Subcutaneous abdominal adipose tissue (tissue), 5 donors: Measurements from ENCODE around the gene MYLK4.

Source experiments
- H3K27ac ChIP-seq: one replicate; pipeline ENCODE4 v1.7.0; 2013; ENCODE audit warnings: low read depth, mild to moderate bottlenecking, inconsistent platforms, low read length, moderate library complexity
- H3K27me3 ChIP-seq, 5 donors: one replicate each; pipeline ENCODE4 v1.7.0; 2013; ENCODE audit warnings: low read length in 5 of 5, inconsistent platforms in 1 of 5; ENCODE audit not compliant: control insufficient read depth in 5 of 5, insufficient read depth in 4 of 5
- H3K36me3 ChIP-seq, 5 donors: one replicate each; pipeline ENCODE4 v1.7.0; 2013; ENCODE audit warnings: low read length in 5 of 5; ENCODE audit not compliant: control insufficient read depth in 5 of 5, insufficient read depth in 5 of 5
- H3K4me1 ChIP-seq, 5 donors: one replicate each; pipeline ENCODE4 v1.7.0; 2013; ENCODE audit warnings: low read length in 5 of 5, mild to moderate bottlenecking in 3 of 5, moderate library complexity in 1 of 5; ENCODE audit not compliant: control insufficient read depth in 5 of 5, insufficient read depth in 5 of 5
- H3K4me3 ChIP-seq, 5 donors: one replicate each; pipeline ENCODE4 v1.7.0; 2013; ENCODE audit warnings: low read length in 5 of 5, low read depth in 1 of 5
- H3K9ac ChIP-seq, 5 donors: one replicate each; pipeline ENCODE4 v1.7.0; 2013; ENCODE audit warnings: low read length in 5 of 5, mild to moderate bottlenecking in 4 of 5, moderate library complexity in 3 of 5
- H3K9me3 ChIP-seq, 5 donors: one replicate each; pipeline ENCODE4 v1.7.0; 2013; ENCODE audit warnings: low read length in 5 of 5; ENCODE audit not compliant: control insufficient read depth in 5 of 5
- donor health status: healthy.
- donor health status: healthy.
- donor health status: healthy.
- donor health status: healthy.
- donor health status: healthy.

MYLK4 gene

DNA sequence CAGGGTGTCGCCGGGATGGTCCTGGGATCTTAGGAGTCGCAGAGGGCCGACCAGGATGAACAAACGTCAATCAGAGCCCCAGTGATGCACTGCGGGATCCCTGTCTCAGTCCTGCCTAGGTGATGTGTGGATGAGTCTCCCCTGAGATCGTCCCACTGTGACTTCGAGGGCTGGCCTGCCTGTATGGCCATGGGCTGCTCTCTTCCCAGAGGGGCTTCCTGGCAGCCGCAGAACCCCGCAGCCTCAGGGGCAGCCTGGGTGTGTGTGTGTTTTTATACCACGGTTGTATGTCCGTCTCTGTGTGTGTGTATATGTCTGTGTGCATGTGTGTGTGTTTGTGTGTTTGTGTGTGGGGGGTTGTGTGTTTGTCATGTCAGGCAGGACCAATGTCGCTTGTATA lies 111.6 kb downstream of the MYLK4 start:
- H3K9me3 ChIP-seq, result no peaks in the 10 kb centered on the region
- no peak overlapping the region for H3K9ac ChIP-seq
- H3K4me3 ChIP-seq, result no peak overlapping the region
- H3K27ac ChIP-seq, result no peak overlapping the region
- peaks cover 2 to 10% (median 6%) of the 10 kb centered on the region in 5 donors for H3K4me1 ChIP-seq
- no peaks in the 10 kb centered on the region for H3K36me3 ChIP-seq
- peaks cover 0 to 22% (median 11%) of the 10 kb centered on the region in 5 donors for H3K27me3 ChIP-seq

DNA sequence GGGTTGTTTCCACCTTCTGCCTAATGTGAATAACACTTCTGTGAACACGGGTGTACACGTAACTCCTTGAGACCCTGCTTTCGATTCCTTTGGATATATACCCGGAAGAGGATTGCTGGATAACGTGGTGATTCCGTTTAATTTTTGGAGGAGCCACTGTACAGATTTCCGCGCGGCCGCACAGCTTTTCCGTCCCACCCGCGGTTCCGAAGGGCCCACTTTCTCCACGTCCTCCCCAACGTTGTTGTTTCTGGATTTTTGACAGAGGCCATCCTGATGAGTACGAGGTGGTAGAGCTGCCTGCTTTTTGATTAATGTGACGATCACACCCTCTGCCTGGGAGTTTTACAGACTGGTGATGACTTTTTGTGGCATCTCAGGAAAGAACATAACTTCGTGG lies 114.0 kb downstream of the MYLK4 start:
- Histone ChIP-seq H3K9ac (no peak overlapping the region), H3K27ac (no peak overlapping the region), H3K36me3 (no peaks in the 10 kb centered on the region), H3K9me3 (no peaks in the 10 kb centered on the region), H3K27me3 (peaks cover 0 to 13% (median 8%) of the 10 kb centered on the region in 5 donors), H3K4me1 (peaks cover 2 to 15% (median 12%) of the 10 kb centered on the region in 5 donors), H3K4me3 (no peak overlapping the region)

DNA sequence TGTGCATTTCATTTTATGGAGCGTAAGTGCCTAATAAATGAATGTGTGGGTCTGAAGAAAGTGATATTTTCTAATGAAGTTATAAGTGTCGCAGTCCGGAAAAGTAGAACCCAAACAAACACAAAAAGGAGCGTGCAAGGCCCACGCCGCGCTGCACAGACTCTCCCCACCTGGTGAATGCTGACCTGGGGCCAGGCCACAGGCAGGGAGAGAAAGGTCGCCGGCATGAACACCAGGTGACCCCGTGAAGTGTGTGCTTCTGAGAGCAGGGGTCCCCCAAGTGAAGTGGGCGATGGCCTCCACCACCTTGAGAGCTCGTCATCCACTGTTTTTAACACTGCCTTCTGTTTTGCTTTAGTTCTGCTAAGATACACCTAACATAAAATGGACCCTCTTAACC lies 114.8 kb downstream of the MYLK4 start:
- no peaks in the 10 kb centered on the region for H3K36me3 ChIP-seq
- peaks cover 0 to 7% (median 4%) of the 10 kb centered on the region in 5 donors for H3K27me3 ChIP-seq
- no peak overlapping the region for H3K4me3 ChIP-seq
- no peaks in the 10 kb centered on the region for H3K9me3 ChIP-seq
- H3K4me1 ChIP-seq, result peaks cover 2 to 15% (median 12%) of the 10 kb centered on the region in 5 donors
- H3K9ac ChIP-seq, result no peak overlapping the region
- H3K27ac ChIP-seq, result no peak overlapping the region

DNA sequence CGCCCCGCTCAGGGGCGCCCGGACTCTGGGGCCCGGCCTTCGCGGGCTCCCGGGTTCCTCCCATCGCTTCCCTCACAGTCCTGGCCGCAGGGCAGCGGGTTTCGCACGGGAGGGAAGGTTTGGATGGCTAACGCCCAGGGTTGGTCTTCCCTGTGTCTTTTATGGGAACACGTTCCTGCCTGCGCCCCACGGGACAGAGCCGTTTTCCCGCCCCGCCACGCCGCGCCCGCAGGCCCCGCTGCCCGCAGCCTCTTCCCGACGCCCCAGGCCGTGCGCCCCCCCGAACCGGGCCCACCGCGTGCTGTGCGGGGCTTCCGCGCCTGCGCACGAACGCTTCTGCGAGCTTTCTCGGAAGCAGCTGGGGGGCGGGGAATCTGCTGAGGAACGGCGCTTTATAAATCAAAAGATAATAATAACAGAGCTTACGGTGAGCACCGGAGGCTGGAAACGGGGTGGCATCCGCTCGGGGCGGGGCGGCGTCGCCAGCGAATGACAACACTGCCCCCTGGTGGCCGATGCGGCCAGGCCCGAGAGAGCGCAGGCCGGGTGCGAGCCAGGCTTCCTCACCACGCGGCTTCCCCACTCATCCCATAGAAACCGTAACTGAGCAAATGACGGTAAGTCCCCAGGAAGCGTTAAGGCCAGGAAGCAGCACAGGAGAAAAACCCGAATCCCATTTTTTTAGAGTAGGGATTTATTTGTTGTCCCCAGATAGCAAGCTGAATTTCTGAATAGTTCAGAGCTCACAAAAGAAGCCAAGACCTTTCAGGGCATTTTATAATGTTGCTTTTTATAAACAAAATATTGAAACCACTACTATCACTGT lies 116.4 kb downstream of the MYLK4 start:
- no peak overlapping the region for H3K27ac ChIP-seq
- H3K4me1 ChIP-seq, result peaks cover 2 to 15% (median 12%) of the 10 kb centered on the region in 5 donors
- peak overlapping the region in 3 of 5 donors; percentile 30 to 52 (median 41) for H3K9ac ChIP-seq
- H3K9me3 ChIP-seq, result no peaks in the 10 kb centered on the region
- no peaks in the 10 kb centered on the region for H3K36me3 ChIP-seq
- H3K4me3 ChIP-seq, result peak overlapping the region in 4 of 5 donors; percentile 45 to 66 (median 62)
- peaks cover 0 to 2% (median 0%) of the 10 kb centered on the region in 5 donors for H3K27me3 ChIP-seq

DNA sequence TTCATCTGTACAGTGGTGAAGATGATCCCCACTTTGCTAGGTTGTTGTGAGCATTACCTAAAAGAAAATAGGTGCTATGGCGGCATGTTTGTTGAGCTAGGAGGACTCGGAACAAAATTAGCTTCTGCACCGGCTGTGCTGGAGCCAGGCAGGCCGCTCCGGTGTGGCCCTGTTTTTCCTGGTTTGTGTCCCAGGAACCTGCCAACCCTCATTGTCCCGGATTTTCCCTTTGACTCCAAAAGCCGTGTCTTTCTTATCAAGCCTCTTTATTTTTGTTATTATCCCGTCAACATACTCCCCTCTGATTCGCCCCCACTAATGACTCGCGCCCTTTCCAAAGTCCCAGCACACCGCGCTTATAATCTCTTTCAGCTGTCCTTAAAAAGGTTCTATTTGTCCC lies 117.0 kb downstream of the MYLK4 start:
- Histone ChIP-seq H3K4me1 (peaks cover 2 to 15% (median 12%) of the 10 kb centered on the region in 5 donors), H3K27ac (no peak overlapping the region), H3K36me3 (no peaks in the 10 kb centered on the region), H3K9me3 (no peaks in the 10 kb centered on the region), H3K27me3 (peaks cover 0 to 2% (median 0%) of the 10 kb centered on the region in 5 donors), H3K9ac (peak overlapping the region in 3 of 5 donors; percentile 30 to 52 (median 41)), H3K4me3 (peak overlapping the region in 3 of 5 donors; percentile 45 to 66 (median 61))

DNA sequence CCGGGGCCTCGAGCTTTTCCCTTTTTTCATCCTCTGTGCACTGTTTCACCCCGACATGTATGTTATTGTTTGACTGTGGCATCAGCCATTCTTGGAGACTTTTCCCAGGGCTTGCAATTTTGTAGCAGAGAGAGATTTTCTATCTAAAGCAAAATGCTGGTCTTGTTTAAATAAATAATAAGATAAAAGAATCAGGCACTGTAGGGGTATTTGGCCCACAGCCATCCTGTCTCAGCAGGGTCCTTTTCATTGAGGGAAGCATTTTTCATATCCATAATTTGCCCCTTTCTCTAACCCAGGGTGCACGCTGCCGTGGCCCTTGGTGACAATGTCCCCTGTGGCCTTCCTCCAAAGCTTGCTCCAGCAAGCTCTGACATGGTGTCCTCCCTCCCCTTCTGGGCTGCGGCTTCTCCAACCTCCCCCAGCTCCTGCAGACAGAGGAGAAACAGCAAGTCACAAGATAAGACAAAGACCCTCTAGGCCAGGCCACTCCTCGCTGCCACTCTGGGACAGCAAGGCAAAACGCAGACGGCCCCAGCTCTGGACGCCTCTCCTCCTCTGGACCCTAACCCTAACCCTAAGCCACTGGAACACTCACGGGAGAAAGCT lies 117.6 kb downstream of the MYLK4 start:
- H3K9ac ChIP-seq, result no peak overlapping the region
- no peak overlapping the region for H3K4me3 ChIP-seq
- H3K27ac ChIP-seq, result no peak overlapping the region
- no peaks in the 10 kb centered on the region for H3K36me3 ChIP-seq
- peaks cover 2 to 15% (median 12%) of the 10 kb centered on the region in 5 donors for H3K4me1 ChIP-seq
- no peaks in the 10 kb centered on the region for H3K27me3 ChIP-seq
- H3K9me3 ChIP-seq, result no peaks in the 10 kb centered on the region

DNA sequence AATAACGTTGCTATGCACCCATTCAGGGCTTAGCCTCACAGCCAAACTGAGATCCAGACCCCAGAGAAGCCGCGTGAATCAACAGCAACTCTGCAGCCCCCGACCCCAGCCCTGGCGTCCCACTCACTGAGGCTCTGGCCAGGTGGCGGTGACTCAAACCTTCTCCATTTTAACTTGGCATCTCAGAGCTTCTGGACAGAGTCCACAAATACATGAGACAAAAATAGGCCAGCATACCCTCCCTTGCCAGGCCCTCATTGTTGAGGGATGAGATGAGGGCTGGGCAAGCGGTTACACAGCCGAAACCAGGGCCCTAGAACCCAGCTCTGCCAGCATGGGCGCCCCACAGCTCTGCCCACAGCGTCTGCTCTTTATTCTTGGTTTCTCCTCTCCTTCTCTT lies 118.4 kb downstream of the MYLK4 start:
- Histone ChIP-seq H3K27ac (no peak overlapping the region), H3K4me1 (peaks cover 2 to 15% (median 12%) of the 10 kb centered on the region in 5 donors)

DNA sequence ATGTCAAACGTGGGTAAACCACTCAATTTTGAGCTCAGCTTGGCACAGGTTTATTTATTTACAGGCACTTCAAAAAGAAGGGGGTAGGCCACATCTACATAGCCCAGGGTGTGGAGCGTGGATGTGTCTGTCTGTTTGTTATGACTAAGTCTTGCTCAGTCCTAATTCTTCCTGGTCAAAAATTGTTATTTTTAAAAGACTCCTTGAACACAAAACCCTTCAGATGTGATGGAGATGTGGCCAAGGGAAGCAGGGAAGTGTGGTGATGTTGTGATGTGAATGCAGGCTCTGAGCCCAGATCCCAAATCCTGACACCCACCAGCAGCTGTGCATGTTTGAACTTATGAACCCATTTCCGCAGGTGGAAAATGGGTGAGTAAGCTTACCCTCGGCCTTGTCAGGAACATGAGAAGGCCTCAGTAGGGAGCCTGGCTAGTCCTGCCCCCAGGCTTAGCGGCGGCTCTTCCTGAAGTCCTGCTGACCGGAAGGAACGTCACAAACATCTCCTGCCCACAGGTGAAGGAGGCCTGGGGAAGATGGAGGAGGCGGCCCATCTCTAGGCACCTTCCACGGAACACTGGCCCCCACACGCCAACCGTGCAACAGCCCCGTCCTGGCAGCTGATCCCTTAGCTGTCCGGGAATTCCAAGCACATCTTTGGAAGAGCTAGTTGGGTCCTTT lies 119.7 kb downstream of the MYLK4 start:
- Histone ChIP-seq H3K4me3 (no peak overlapping the region), H3K36me3 (no peaks in the 10 kb centered on the region), H3K9ac (no peak overlapping the region), H3K27ac (no peak overlapping the region), H3K4me1 (peaks cover 2 to 15% (median 12%) of the 10 kb centered on the region in 5 donors), H3K27me3 (no peaks in the 10 kb centered on the region), H3K9me3 (no peaks in the 10 kb centered on the region)

More for the DNA sequence above, 118.4 kb downstream of the MYLK4 start:
- Histone ChIP-seq H3K4me3 (no peak overlapping the region), H3K9ac (no peak overlapping the region), H3K27me3 (no peaks in the 10 kb centered on the region), H3K36me3 (no peaks in the 10 kb centered on the region), H3K9me3 (no peaks in the 10 kb centered on the region)

DNA sequence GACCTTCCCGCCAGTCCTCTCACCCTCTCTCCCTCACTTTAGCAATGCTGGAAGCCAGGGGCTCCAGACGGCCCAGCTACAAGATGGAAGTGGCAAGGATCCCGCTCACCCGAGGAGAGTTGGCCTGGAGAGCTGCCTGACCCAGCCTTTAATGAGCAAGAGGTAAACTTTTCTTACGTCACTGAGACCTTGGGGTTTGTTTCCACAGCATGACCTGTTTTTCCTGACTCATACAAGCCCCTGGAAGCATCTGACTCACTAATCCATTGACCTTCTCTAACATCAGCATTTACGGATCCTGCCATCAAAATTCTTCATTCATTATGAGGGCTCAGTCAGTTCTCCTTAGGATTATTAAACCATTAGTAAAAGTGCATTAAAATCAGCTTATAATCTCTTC lies 120.4 kb downstream of the MYLK4 start:
- Histone ChIP-seq H3K27me3 (no peaks in the 10 kb centered on the region), H3K27ac (no peak overlapping the region), H3K4me3 (no peak overlapping the region), H3K9ac (no peak overlapping the region), H3K9me3 (no peaks in the 10 kb centered on the region), H3K36me3 (no peaks in the 10 kb centered on the region), H3K4me1 (peaks cover 2 to 15% (median 12%) of the 10 kb centered on the region in 5 donors)

DNA sequence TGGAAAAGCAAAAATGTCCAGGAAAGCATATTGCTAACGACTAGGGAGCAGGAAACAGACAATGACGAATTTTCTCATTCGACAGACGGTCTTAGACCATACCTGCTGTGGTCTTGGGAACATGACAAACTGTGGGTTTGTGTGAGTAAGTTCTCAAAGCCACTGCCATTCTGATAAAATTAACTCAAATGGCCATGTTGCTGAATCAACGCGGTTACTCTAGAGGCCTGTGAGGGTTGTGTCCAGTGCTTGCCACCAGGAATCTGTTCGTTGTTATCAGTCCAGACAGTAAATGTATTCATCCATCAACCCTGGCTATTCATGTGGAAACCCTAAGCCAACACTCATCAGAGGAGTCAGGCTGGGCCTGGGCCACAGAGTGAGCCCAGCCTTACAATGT lies 124.3 kb downstream of the MYLK4 start:
- Histone ChIP-seq H3K36me3 (no peaks in the 10 kb centered on the region), H3K9me3 (no peaks in the 10 kb centered on the region), H3K27ac (no peak overlapping the region), H3K27me3 (peaks cover 0 to 2% (median 0%) of the 10 kb centered on the region in 5 donors), H3K4me3 (no peak overlapping the region), H3K4me1 (no peaks in the 10 kb centered on the region), H3K9ac (no peak overlapping the region)
